Activated naive CD8-positive, alpha-beta T cell treated with anti-CD3 and anti-CD28 coated beads for 36 hours (primary cell): Measurements from ENCODE around the gene ACTR6. TPM values are rescaled to one million over a fixed set of nuclear protein-coding genes. Genes with fewer than 3 reads are reported as not detected.
"Not testable (repeated sequence)": the region's sequence is repeated elsewhere in the genome, so short reads cannot be mapped to it uniquely, and the experiment has no call there.

Experiments
- DNase-seq: peaks from one replicate; pipeline ENCODE4 v3.0.0; 2021
- H3K27ac Mint-ChIP-seq: one replicate; pipeline ENCODE4 v1.8.0; 2022; ENCODE audit warnings: mild to moderate bottlenecking, moderate library complexity, mixed read lengths
- H3K27me3 Mint-ChIP-seq: one replicate; pipeline ENCODE4 v1.8.0; 2022; ENCODE audit warnings: mild to moderate bottlenecking, mixed read lengths
- H3K36me3 Mint-ChIP-seq: one replicate; pipeline ENCODE4 v1.8.0; 2021; ENCODE audit warnings: mild to moderate bottlenecking, mixed read lengths
- H3K4me1 Mint-ChIP-seq: one replicate; pipeline ENCODE4 v1.8.0; 2021; ENCODE audit warnings: mixed read lengths
- H3K4me3 Mint-ChIP-seq: one replicate; pipeline ENCODE4 v1.8.0; 2022; ENCODE audit warnings: mild to moderate bottlenecking, moderate library complexity, mixed read lengths
- H3K9me3 Mint-ChIP-seq: one replicate; pipeline ENCODE4 v1.8.0; 2022; ENCODE audit warnings: mixed read lengths
- total RNA-seq, 2 experiments: library from RNA; stranded (reverse); gene quantifications; one replicate each; pipeline ENCODE4 v1.2.3, GENCODE V29; 2021

The ACTR6 gene
- total RNA-seq, 2 experiments from 2014 or later, result 27.1 to 27.9 TPM

- peaks cover 5% of the 10 kb centered on the region for H3K36me3 Mint-ChIP-seq
- no peak for DNase-seq
- H3K4me3 Mint-ChIP-seq, result no peak overlapping the region
- H3K27ac Mint-ChIP-seq, result no peak overlapping the region
- H3K9me3 Mint-ChIP-seq, result no peaks in the 10 kb centered on the region
- H3K27me3 Mint-ChIP-seq, result no peaks in the 10 kb centered on the region
- H3K4me1 Mint-ChIP-seq, result no peaks in the 10 kb centered on the region
Observed at GRCh38 chr12:100229036-100229635, 28.5 kb downstream of the ACTR6 start.

GRCh38 chr12:100229876-100230275 is 29.3 kb downstream of the ACTR6 start:
- H3K36me3 Mint-ChIP-seq, result peaks cover 5% of the 10 kb centered on the region
- no peaks in the 10 kb centered on the region for H3K27me3 Mint-ChIP-seq
- no peaks in the 10 kb centered on the region for H3K9me3 Mint-ChIP-seq
- H3K27ac Mint-ChIP-seq, result no peak overlapping the region
- DNase-seq, result no peak
- no peaks in the 10 kb centered on the region for H3K4me1 Mint-ChIP-seq
- H3K4me3 Mint-ChIP-seq, result no peak overlapping the region

GRCh38 chr12:100231873-100232272 is 31.3 kb downstream of the ACTR6 start:
- not testable (repeated sequence) for DNase-seq, H3K36me3 Mint-ChIP-seq, H3K9me3 Mint-ChIP-seq, H3K27me3 Mint-ChIP-seq, H3K4me1 Mint-ChIP-seq, H3K4me3 Mint-ChIP-seq, H3K27ac Mint-ChIP-seq

GRCh38 chr12:100234166-100234565 is 33.6 kb downstream of the ACTR6 start:
- DNase-seq, result no peak
- no peaks in the 10 kb centered on the region for H3K9me3 Mint-ChIP-seq
- H3K4me3 Mint-ChIP-seq, result no peak overlapping the region
- no peaks in the 10 kb centered on the region for H3K27me3 Mint-ChIP-seq
- no peak overlapping the region for H3K27ac Mint-ChIP-seq
- no peaks in the 10 kb centered on the region for H3K36me3 Mint-ChIP-seq
- no peaks in the 10 kb centered on the region for H3K4me1 Mint-ChIP-seq

GRCh38 chr12:100234591-100235304 is 34.1 kb downstream of the ACTR6 start:
- Mint-ChIP-seq H3K4me1 (no peaks in the 10 kb centered on the region), H3K27ac (no peak overlapping the region), H3K4me3 (no peak overlapping the region), H3K9me3 (no peaks in the 10 kb centered on the region), H3K36me3 (no peaks in the 10 kb centered on the region), H3K27me3 (no peaks in the 10 kb centered on the region)
- DNase-seq, result no peak

GRCh38 chr12:100238801-100239200 is 38.2 kb downstream of the ACTR6 start:
- no peak for DNase-seq
- H3K36me3 Mint-ChIP-seq, result no peaks in the 10 kb centered on the region
- H3K4me3 Mint-ChIP-seq, result no peak overlapping the region
- H3K4me1 Mint-ChIP-seq, result no peaks in the 10 kb centered on the region
- H3K27ac Mint-ChIP-seq, result no peak overlapping the region
- H3K9me3 Mint-ChIP-seq, result no peaks in the 10 kb centered on the region
- H3K27me3 Mint-ChIP-seq, result no peaks in the 10 kb centered on the region

- no peak for DNase-seq
- no peaks in the 10 kb centered on the region for H3K36me3 Mint-ChIP-seq
- H3K4me3 Mint-ChIP-seq, result no peak overlapping the region
- no peaks in the 10 kb centered on the region for H3K9me3 Mint-ChIP-seq
- H3K27me3 Mint-ChIP-seq, result no peaks in the 10 kb centered on the region
- no peaks in the 10 kb centered on the region for H3K4me1 Mint-ChIP-seq
- no peak overlapping the region for H3K27ac Mint-ChIP-seq
Observed at GRCh38 chr12:100239589-100239988, 39.0 kb downstream of the ACTR6 start.

GRCh38 chr12:100243137-100243536 is 42.5 kb downstream of the ACTR6 start:
- Mint-ChIP-seq H3K27me3 (no peaks in the 10 kb centered on the region), H3K27ac (no peak overlapping the region), H3K4me1 (no peaks in the 10 kb centered on the region), H3K9me3 (no peaks in the 10 kb centered on the region), H3K4me3 (no peak overlapping the region), H3K36me3 (no peaks in the 10 kb centered on the region)
- no peak for DNase-seq

- Mint-ChIP-seq H3K27ac (no peak overlapping the region), H3K9me3 (no peaks in the 10 kb centered on the region), H3K4me1 (no peaks in the 10 kb centered on the region), H3K36me3 (no peaks in the 10 kb centered on the region), H3K27me3 (no peaks in the 10 kb centered on the region), H3K4me3 (no peak overlapping the region)
- no peak for DNase-seq
Observed at GRCh38 chr12:100247765-100248164, 47.1 kb downstream of the ACTR6 start.

- DNase-seq, result no peak
- Mint-ChIP-seq H3K27ac (no peak overlapping the region), H3K9me3 (no peaks in the 10 kb centered on the region), H3K4me1 (no peaks in the 10 kb centered on the region), H3K36me3 (no peaks in the 10 kb centered on the region), H3K4me3 (no peak overlapping the region), H3K27me3 (no peaks in the 10 kb centered on the region)
Observed at GRCh38 chr12:100248886-100249285, 48.3 kb downstream of the ACTR6 start.

GRCh38 chr12:100249941-100250340 is 49.3 kb downstream of the ACTR6 start:
- no peaks in the 10 kb centered on the region for H3K9me3 Mint-ChIP-seq
- no peaks in the 10 kb centered on the region for H3K36me3 Mint-ChIP-seq
- H3K27ac Mint-ChIP-seq, result no peak overlapping the region
- H3K27me3 Mint-ChIP-seq, result no peaks in the 10 kb centered on the region
- no peaks in the 10 kb centered on the region for H3K4me1 Mint-ChIP-seq
- no peak overlapping the region for H3K4me3 Mint-ChIP-seq
- DNase-seq, result no peak

GRCh38 chr12:100251917-100252316 is 51.3 kb downstream of the ACTR6 start:
- H3K27me3 Mint-ChIP-seq, result no peaks in the 10 kb centered on the region
- no peaks in the 10 kb centered on the region for H3K9me3 Mint-ChIP-seq
- no peaks in the 10 kb centered on the region for H3K36me3 Mint-ChIP-seq
- no peak for DNase-seq
- no peak overlapping the region for H3K4me3 Mint-ChIP-seq
- H3K4me1 Mint-ChIP-seq, result no peaks in the 10 kb centered on the region
- H3K27ac Mint-ChIP-seq, result no peak overlapping the region

- Mint-ChIP-seq H3K4me1 (no peaks in the 10 kb centered on the region), H3K36me3 (no peaks in the 10 kb centered on the region), H3K9me3 (no peaks in the 10 kb centered on the region)
Observed at GRCh38 chr12:100253437-100253836, 52.8 kb downstream of the ACTR6 start.

GRCh38 chr12:100254876-100255275 is 54.3 kb downstream of the ACTR6 start:
- no peak overlapping the region for H3K27ac Mint-ChIP-seq
- no peaks in the 10 kb centered on the region for H3K9me3 Mint-ChIP-seq
- H3K36me3 Mint-ChIP-seq, result no peaks in the 10 kb centered on the region
- no peaks in the 10 kb centered on the region for H3K27me3 Mint-ChIP-seq
- H3K4me1 Mint-ChIP-seq, result no peaks in the 10 kb centered on the region
- DNase-seq, result no peak
- H3K4me3 Mint-ChIP-seq, result no peak overlapping the region

More at GRCh38 chr12:100253437-100253836, 52.8 kb downstream of the ACTR6 start:
- no peak for DNase-seq
- Mint-ChIP-seq H3K27ac (no peak overlapping the region), H3K4me3 (no peak overlapping the region), H3K27me3 (no peaks in the 10 kb centered on the region)

- no peak for DNase-seq
- Mint-ChIP-seq H3K4me1 (no peaks in the 10 kb centered on the region), H3K27ac (no peak overlapping the region), H3K27me3 (no peaks in the 10 kb centered on the region), H3K36me3 (no peaks in the 10 kb centered on the region), H3K4me3 (no peak overlapping the region), H3K9me3 (no peaks in the 10 kb centered on the region)
Observed at GRCh38 chr12:100258127-100258526, 57.5 kb downstream of the ACTR6 start.

GRCh38 chr12:100263131-100263530 is 62.5 kb downstream of the ACTR6 start:
- Mint-ChIP-seq H3K27me3 (no peaks in the 10 kb centered on the region), H3K4me1 (peaks cover 1% of the 10 kb centered on the region), H3K9me3 (no peaks in the 10 kb centered on the region), H3K27ac (no peak overlapping the region), H3K36me3 (no peaks in the 10 kb centered on the region), H3K4me3 (no peak overlapping the region)
- DNase-seq, result no peak
